Measurements from ENCODE around the gene OSTC. TPM values are rescaled to one million over a fixed set of nuclear protein-coding genes. Genes with fewer than 3 reads are reported as not detected.

The OSTC gene
- total RNA-seq, 1 experiment from 2014 or later = 105 TPM

- Histone ChIP-seq H3K9me2 (ENCODE audit: insufficient read depth) (no peaks in the 10 kb centered on the region), H3K9me3 (ENCODE audit: control insufficient read depth in 1 of 2, insufficient read depth in 1 of 2, low read depth in 1 of 2, low read length in 2 of 2) (no peaks in the 10 kb centered on the region), H2AFZ (ENCODE audit: low read depth, low read length, poor library complexity, severe bottlenecking) (no peak overlapping the region), H3K79me2 (ENCODE audit: insufficient read depth, low read length) (no peaks in the 10 kb centered on the region), H3K27me3 (ENCODE audit: insufficient read depth, low read length) (no peaks in the 10 kb centered on the region), H4K20me1 (ENCODE audit: insufficient read depth) (no peaks in the 10 kb centered on the region), H3K4me1 (ENCODE audit: control insufficient read depth in 1 of 2, insufficient read depth in 2 of 2, low read length in 2 of 2) (no peaks in the 10 kb centered on the region), H3K4me3 (replicated peaks in 1 of 2; ENCODE audit: low read depth in 1 of 2, low read length in 2 of 2) (no peak overlapping the region), H3K4me2 (ENCODE audit: low read length) (no peak overlapping the region), H3K36me3 (ENCODE audit: control insufficient read depth in 1 of 2, insufficient read depth in 2 of 2, low read length in 2 of 2) (no peaks in the 10 kb centered on the region), H3K9ac (ENCODE audit: low read length) (no peak overlapping the region), H3K27ac (ENCODE audit: low read depth, low read length) (no peak overlapping the region)
- RAD21 ChIA-PET (ENCODE audit: low non-redundant PET in 1 of 2, low total read pairs in 2 of 2, uncharacterized antibody in 2 of 2, unreplicated experiment in 2 of 2) = no interaction called here
- POLR2A ChIA-PET = no interaction called here
- no TSS peak for BruUV-seq (replicated peaks)
- TF ChIP-seq JUND (IDR thresholded peaks at IDR 0.05) (no peak), ZFX (IDR thresholded peaks at IDR 0.05) (no peak), TCF7L2 (IDR thresholded peaks at IDR 0.05; ENCODE audit: borderline replicate concordance, extremely low read depth, insufficient read depth, insufficient read length) (no peak), EZH2phosphoT487 (IDR thresholded peaks at IDR 0.05; ENCODE audit: borderline replicate concordance) (no peak), ELF1 (IDR thresholded peaks at IDR 0.05; ENCODE audit: borderline replicate concordance, low read depth) (no peak), SRF (IDR thresholded peaks at IDR 0.05; ENCODE audit: low read depth) (no peak), CBX3 (IDR thresholded peaks at IDR 0.05; ENCODE audit: low read depth) (no peak), CEBPB (IDR thresholded peaks at IDR 0.05; ENCODE audit: low read depth) (no peak), SIN3A (IDR thresholded peaks at IDR 0.05; ENCODE audit: low read depth) (no peak), YY1 (IDR thresholded peaks at IDR 0.05; ENCODE audit: extremely low read depth, insufficient replicate concordance, low read depth, low read length) (no peak), ZNF274 (IDR thresholded peaks at IDR 0.05; ENCODE audit: low read depth, low read length) (no peak)
- DNase-seq (ENCODE audit: low read depth, low spot score) (no peak), ATAC-seq (no peak)
- intact Hi-C loops (cut with micrococcal nuclease) = no loop called here
- CTCF ChIA-PET = no interaction called here
Observed at GRCh38 chr4:108696160-108696559, 45.8 kb downstream of the OSTC start.

GRCh38 chr4:108700081-108700757 lies 49.8 kb downstream of the OSTC start:
- no peaks in the 10 kb centered on the region for H3K4me1 ChIP-seq (ENCODE audit: control insufficient read depth in 1 of 2, insufficient read depth in 2 of 2, low read length in 2 of 2)
- no peaks in the 10 kb centered on the region for H3K27me3 ChIP-seq (ENCODE audit: insufficient read depth, low read length)
- intact Hi-C loops (cut with micrococcal nuclease) = no loop called here
- no peak overlapping the region for H3K9ac ChIP-seq (ENCODE audit: low read length)
- H3K36me3 ChIP-seq (ENCODE audit: control insufficient read depth in 1 of 2, insufficient read depth in 2 of 2, low read length in 2 of 2) = no peaks in the 10 kb centered on the region
- no peaks in the 10 kb centered on the region for H4K20me1 ChIP-seq (ENCODE audit: insufficient read depth)
- H3K4me2 ChIP-seq (ENCODE audit: low read length) = no peak overlapping the region
- H3K27ac ChIP-seq (ENCODE audit: low read depth, low read length) = no peak overlapping the region
- no peaks in the 10 kb centered on the region for H3K9me2 ChIP-seq (ENCODE audit: insufficient read depth)
- POLR2A ChIA-PET = no interaction called here
- ATAC-seq (no peak), DNase-seq (ENCODE audit: low read depth, low spot score) (no peak)
- no peaks in the 10 kb centered on the region for H3K79me2 ChIP-seq (ENCODE audit: insufficient read depth, low read length)
- CTCF ChIA-PET = no interaction called here
- TF ChIP-seq CEBPB (IDR thresholded peaks at IDR 0.05; ENCODE audit: low read depth) (no peak), CBX3 (IDR thresholded peaks at IDR 0.05; ENCODE audit: low read depth) (no peak), YY1 (IDR thresholded peaks at IDR 0.05; ENCODE audit: extremely low read depth, insufficient replicate concordance, low read depth, low read length) (no peak)
- BruUV-seq (replicated peaks) = no TSS peak
- no peak overlapping the region for H3K4me3 ChIP-seq (replicated peaks in 1 of 2; ENCODE audit: low read depth in 1 of 2, low read length in 2 of 2)
- RAD21 ChIA-PET (ENCODE audit: low non-redundant PET in 1 of 2, low total read pairs in 2 of 2, uncharacterized antibody in 2 of 2, unreplicated experiment in 2 of 2) = no interaction called here
- H3K9me3 ChIP-seq (ENCODE audit: control insufficient read depth in 1 of 2, insufficient read depth in 1 of 2, low read depth in 1 of 2, low read length in 2 of 2) = no peaks in the 10 kb centered on the region
- H2AFZ ChIP-seq (ENCODE audit: low read depth, low read length, poor library complexity, severe bottlenecking) = no peak overlapping the region
